ENCODE data around the gene DPP9. TPM values are rescaled to one million over a fixed set of nuclear protein-coding genes. Genes with fewer than 3 reads are reported as not detected.

Gene DPP9
- total RNA-seq, 1 experiment from 2014 or later, result 46.4 TPM

GRCh38 chr19:4660993-4661392 is 62.6 kb downstream of the DPP9 start:
- Mint-ChIP-seq H3K27me3 (ENCODE audit: low read depth) (no peaks in the 10 kb centered on the region), H3K4me3 (no peak overlapping the region; a peak in 1 of 5 replicates), H3K27ac (peak overlapping the region in 2 of 3 experiments; percentile 53 to 68; a peak in 4 of 7 replicates), H3K36me3 (ENCODE audit: insufficient read depth in 1 of 3, low read depth in 3 of 3) (peaks cover 11 to 34% (median 21%) of the 10 kb centered on the region in 3 experiments; a peak in 6 of 7 replicates), H3K4me1 (no peaks in the 10 kb centered on the region), H3K9me3 (no peaks in the 10 kb centered on the region)
- Histone ChIP-seq H3K23ac (ENCODE audit: insufficient read length, low read depth, low read length) (no peak overlapping the region), H2BK12ac (ENCODE audit: insufficient read length, low read depth, low read length) (no peak overlapping the region), H3K56ac (ENCODE audit: insufficient read length, low read depth, low read length) (no peak overlapping the region), H3K4ac (ENCODE audit: low read depth, low read length) (no peak overlapping the region), H3T11ph (ENCODE audit: low read length) (no peak overlapping the region), H3K27ac (ENCODE audit: insufficient read length, low read depth, low read length) (no peak overlapping the region), H2BK15ac (ENCODE audit: low read depth, low read length) (no peak overlapping the region), H3K4me1 (ENCODE audit: insufficient read depth, low read length) (no peaks in the 10 kb centered on the region), H3K14ac (ENCODE audit: insufficient read depth, low read length) (no peak overlapping the region), H4K8ac (replicated peaks; ENCODE audit: insufficient read length, low read depth, low read length) (no peak overlapping the region), H4K20me1 (ENCODE audit: control insufficient read depth, insufficient read depth, insufficient read length) (no peaks in the 10 kb centered on the region), H3K4me2 (ENCODE audit: insufficient read depth, insufficient read length, low read length) (no peak overlapping the region), H4K5ac (ENCODE audit: insufficient read length, low read depth, low read length) (no peak overlapping the region), H2BK20ac (ENCODE audit: low read depth, low read length, poor library complexity, severe bottlenecking) (no peak overlapping the region), H4K91ac (ENCODE audit: insufficient read length, low read depth, low read length) (no peak overlapping the region), H3K79me1 (ENCODE audit: insufficient read depth, low read depth, low read length, poor library complexity, severe bottlenecking) (no peaks in the 10 kb centered on the region), H3K27me3 (ENCODE audit: insufficient read depth, low read length) (no peaks in the 10 kb centered on the region), H3K79me2 (ENCODE audit: insufficient read depth, low read length) (no peaks in the 10 kb centered on the region), H2AK5ac (ENCODE audit: insufficient read length, low read length) (no peak overlapping the region), H3K18ac (ENCODE audit: insufficient read length, low read depth, low read length) (no peak overlapping the region), H2BK5ac (ENCODE audit: insufficient read length, low read length) (no peak overlapping the region), H3K9me3 (ENCODE audit: control insufficient read depth, low read depth, low read length) (no peaks in the 10 kb centered on the region), H3K9ac (ENCODE audit: extremely low read depth, insufficient read length, low read length) (no peak overlapping the region), H3K23me2 (ENCODE audit: insufficient read length, low read depth, low read length, poor library complexity, severe bottlenecking) (no peaks in the 10 kb centered on the region), H2AFZ (ENCODE audit: low read length) (no peak overlapping the region), H2BK120ac (ENCODE audit: low read depth, low read length, poor library complexity, severe bottlenecking) (no peak overlapping the region)
- no peak for TF ChIP-seq CTCF (conservative IDR thresholded peaks at IDR 0.05)
- no CpG with 5 or more reads among the region's 4 CpGs for WGBS (ENCODE audit: extremely low coverage, insufficient read length, low lambda C conversion rate)
- no peak for DNase-seq
